Upper lobe of left lung (tissue), 6 donors: Measurements from ENCODE around the gene PPM1L. TPM values are rescaled to one million over a fixed set of nuclear protein-coding genes. Genes with fewer than 3 reads are reported as not detected.

Source experiments
- ATAC-seq, 2 donors: fragments of 200-7000 bp; cut with Tn5 transposase; one replicate each; pipeline ENCODE4 v1.9.1; 2022; ENCODE audit warnings: mild to moderate bottlenecking in 2 of 2, moderate library complexity in 2 of 2; ENCODE audit not compliant: low FRiP score in 2 of 2
- DNase-seq, 2 donors: peaks; one replicate each; pipeline ENCODE4 v3.0.0-alpha.2; 2019 to 2020
- H3K27ac ChIP-seq, 4 donors: fragments of 200-600 bp; sonication (generic); one replicate each; pipeline ENCODE4 v1.5.1; 2016 to 2019
- H3K27me3 ChIP-seq, 4 donors: fragments of 200-600 bp; sonication (generic); one replicate each; pipeline ENCODE4 v1.5.1; 2017 to 2019
- H3K36me3 ChIP-seq, 4 donors: fragments of 200-600 bp; sonication (generic); one replicate each; pipeline ENCODE4 v1.5.1; 2016 to 2019
- H3K4me1 ChIP-seq, 4 donors: fragments of 200-600 bp; sonication (generic); one replicate each; pipeline ENCODE4 v1.5.1; 2018 to 2019
- H3K4me3 ChIP-seq, 4 donors: fragments of 200-600 bp; sonication (generic); one replicate each; pipeline ENCODE4 v1.5.1; 2017 to 2019; ENCODE audit warnings: mild to moderate bottlenecking in 2 of 4, moderate library complexity in 1 of 4
- H3K9me3 ChIP-seq, 4 donors: fragments of 200-600 bp; sonication (generic); one replicate each; pipeline ENCODE4 v1.5.1; 2018 to 2019
- CTCF ChIP-seq, 6 experiments: fragments of 450-650 bp in 4 of 6; fragments of 200-600 bp in 2 of 6; sonication (generic) in 2 of 6; IDR thresholded peaks; one replicate each; pipeline ENCODE4 v1.5.1; 2016 to 2019; ENCODE audit warnings: antibody characterized with exemption in 6 of 6
- EP300 ChIP-seq, 4 donors: sonication (generic); formaldehyde crosslinking; IDR thresholded peaks; one replicate each; pipeline ENCODE4 v1.5.1; 2017; ENCODE audit warnings: antibody characterized with exemption in 4 of 4, control low read depth in 2 of 4
- POLR2A ChIP-seq, 4 donors: fragments of 450-650 bp; IDR thresholded peaks; one replicate each; pipeline ENCODE4 v1.5.1; 2016 to 2017; ENCODE audit warnings: antibody characterized with exemption in 4 of 4, mild to moderate bottlenecking in 2 of 4
- POLR2AphosphoS5 ChIP-seq, 2 donors: sonication (generic); formaldehyde crosslinking; IDR thresholded peaks; one replicate each; pipeline ENCODE4 v1.5.1; 2017; ENCODE audit warnings: antibody characterized with exemption in 2 of 2
- WGBS, 2 donors: methylation state at CpG; one replicate each; pipeline ENCODE4 v1.1.5; 2017 to 2018; 5-methylcytosine and 5-hydroxymethylcytosine counted together
- total RNA-seq, 6 donors: library from RNA; depleted of rRNA in 4 of 6; stranded (reverse); fragments of >200 nt in 4 of 6; gene quantifications; one replicate each; pipeline versions ENCODE4 v1.1.0 to v1.2.1, GENCODE V29; 2016 to 2021
- donor health status: DM: no; HTN: no; CAD: no; lungs with moderate emphysema.
- donor health status: DM: no; HTN: yes; CAD: no; lungs with severe emphysema.

The PPM1L gene
- total RNA-seq, 6 donors from 2014 or later, result 11.3 to 26.8 (median 18.7) TPM

- H3K36me3 ChIP-seq, result no peaks in the 10 kb centered on the region
- WGBS, 2 donors, result 92 to 100% methylated on average over 1 of the region's 1 CpG
- TF ChIP-seq POLR2AphosphoS5 (IDR thresholded peaks at IDR 0.05), result no peak
- TF ChIP-seq EP300 (IDR thresholded peaks at IDR 0.05), result no peak
- no peak overlapping the region for H3K4me3 ChIP-seq
- no peak for DNase-seq
- no peak overlapping the region for H3K27ac ChIP-seq
- ATAC-seq, result no peak
- H3K27me3 ChIP-seq, result no peaks in the 10 kb centered on the region
- H3K4me1 ChIP-seq, result peaks cover 0 to 4% (median 0%) of the 10 kb centered on the region in 4 donors
- H3K9me3 ChIP-seq, result no peaks in the 10 kb centered on the region
Observed at GRCh38 chr3:160943996-160944395, 188.0 kb downstream of the PPM1L start.

GRCh38 chr3:160945336-160945735 is 189.3 kb downstream of the PPM1L start:
- no peak overlapping the region for H3K4me3 ChIP-seq
- WGBS, 2 donors, result 77 to 83% methylated on average over 2 of the region's 2 CpGs
- H3K9me3 ChIP-seq, result no peaks in the 10 kb centered on the region
- no peak for TF ChIP-seq POLR2A (IDR thresholded peaks at IDR 0.05)
- no peak for TF ChIP-seq POLR2AphosphoS5 (IDR thresholded peaks at IDR 0.05)
- TF ChIP-seq CTCF (IDR thresholded peaks at IDR 0.05), result no peak
- no peak for TF ChIP-seq EP300 (IDR thresholded peaks at IDR 0.05)
- DNase-seq (no peak), ATAC-seq (no peak)
- H3K36me3 ChIP-seq, result no peaks in the 10 kb centered on the region
- H3K27me3 ChIP-seq, result no peaks in the 10 kb centered on the region
- H3K4me1 ChIP-seq, result peaks cover 0 to 4% (median 0%) of the 10 kb centered on the region in 4 donors
- no peak overlapping the region for H3K27ac ChIP-seq

DNA sequence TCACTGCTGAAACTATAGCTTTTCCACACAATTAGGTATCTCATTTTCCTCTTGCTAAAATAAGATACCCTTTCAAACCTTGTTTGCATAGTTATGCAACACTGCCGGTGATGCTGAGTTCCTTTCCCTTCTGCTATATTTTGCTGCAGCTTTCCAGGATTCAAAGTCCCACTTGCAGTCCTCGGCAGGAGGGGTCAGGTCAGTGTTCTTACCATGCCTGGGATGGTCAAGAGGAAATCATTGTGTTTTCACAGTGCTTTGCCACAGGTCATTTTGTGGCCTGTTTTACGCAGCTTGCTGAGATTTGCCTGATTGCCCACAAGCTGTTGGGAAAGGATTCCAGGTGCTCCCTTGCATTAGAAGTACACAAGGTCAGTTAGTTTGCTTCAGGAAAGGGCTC is 192.2 kb downstream of the PPM1L start:
- DNase-seq (no peak), ATAC-seq (no peak)
- Histone ChIP-seq H3K9me3 (no peaks in the 10 kb centered on the region), H3K36me3 (no peaks in the 10 kb centered on the region), H3K4me3 (no peak overlapping the region), H3K27me3 (no peaks in the 10 kb centered on the region), H3K4me1 (no peaks in the 10 kb centered on the region), H3K27ac (no peak overlapping the region)
- TF ChIP-seq EP300 (IDR thresholded peaks at IDR 0.05) (no peak), CTCF (IDR thresholded peaks at IDR 0.05) (no peak), POLR2AphosphoS5 (IDR thresholded peaks at IDR 0.05) (no peak)
- 64 to 71% methylated on average over 3 of the region's 3 CpGs for WGBS, 2 donors

GRCh38 chr3:160949460-160949859 is 193.4 kb downstream of the PPM1L start:
- TF ChIP-seq CTCF (IDR thresholded peaks at IDR 0.05) (no peak), EP300 (IDR thresholded peaks at IDR 0.05) (no peak), POLR2AphosphoS5 (IDR thresholded peaks at IDR 0.05) (no peak), POLR2A (IDR thresholded peaks at IDR 0.05) (no peak)
- ATAC-seq (no peak), DNase-seq (no peak)
- Histone ChIP-seq H3K4me1 (no peaks in the 10 kb centered on the region), H3K27ac (no peak overlapping the region), H3K4me3 (no peak overlapping the region), H3K36me3 (no peaks in the 10 kb centered on the region), H3K9me3 (no peaks in the 10 kb centered on the region), H3K27me3 (no peaks in the 10 kb centered on the region)
- WGBS, 2 donors, result 85 to 90% methylated on average over 4 of the region's 4 CpGs

GRCh38 chr3:160950542-160950941 is 194.5 kb downstream of the PPM1L start:
- no peak overlapping the region for H3K27ac ChIP-seq
- no peak for DNase-seq
- no peak overlapping the region for H3K4me3 ChIP-seq
- 85 to 86% methylated on average over 2 of the region's 2 CpGs for WGBS, 2 donors
- TF ChIP-seq CTCF (IDR thresholded peaks at IDR 0.05) (no peak), POLR2A (IDR thresholded peaks at IDR 0.05) (no peak), POLR2AphosphoS5 (IDR thresholded peaks at IDR 0.05) (no peak), EP300 (IDR thresholded peaks at IDR 0.05) (no peak)
- no peak for ATAC-seq
- no peaks in the 10 kb centered on the region for H3K36me3 ChIP-seq
- no peaks in the 10 kb centered on the region for H3K27me3 ChIP-seq
- H3K4me1 ChIP-seq, result no peaks in the 10 kb centered on the region
- H3K9me3 ChIP-seq, result no peaks in the 10 kb centered on the region
